22Rv1 (cell line): ENCODE measurements around the gene ECEL1.

Experiments
- CTCF ChIP-seq: fragments of 450-650 bp; IDR thresholded peaks from 2 replicates; pipeline ENCODE4 v1.5.1; 2017; ENCODE audit warnings: mild to moderate bottlenecking
- ZFX ChIP-seq: fragments of 450-650 bp; IDR thresholded peaks from 2 replicates; pipeline ENCODE4 v1.6.1; 2017; ENCODE audit warnings: antibody characterized with exemption, borderline replicate concordance

GRCh38 chr2:232521098-232521497 is 33.5 kb upstream of the ECEL1 start:
- no peak for TF ChIP-seq CTCF
- no peak for TF ChIP-seq ZFX
